Adipocyte (in vitro differentiated cells): ENCODE data around the gene GTPBP2.
"Not testable (repeated sequence)": the region's sequence is repeated elsewhere in the genome, so short reads cannot be mapped to it uniquely, and the experiment has no call there.

ENCODE experiments used
- DNase-seq: peaks from one replicate; pipeline ENCODE4 v3.0.0-alpha.2; 2015; ENCODE audit warnings: low read depth
- H3K27me3 ChIP-seq: replicated peaks from 2 replicates; pipeline ENCODE4 v1.7.0; 2013; ENCODE audit warnings: mild to moderate bottlenecking, low read length, moderate library complexity; ENCODE audit not compliant: control insufficient read depth, insufficient read depth
- H3K36me3 ChIP-seq: 2 replicates; pipeline ENCODE4 v1.7.0; 2013; ENCODE audit warnings: low read length, mild to moderate bottlenecking, moderate library complexity; ENCODE audit not compliant: control insufficient read depth, insufficient read depth, severe bottlenecking
- H3K4me1 ChIP-seq: 2 replicates; pipeline ENCODE4 v1.7.0; 2013; ENCODE audit warnings: mild to moderate bottlenecking, low read length, moderate library complexity; ENCODE audit not compliant: control insufficient read depth, insufficient read depth
- H3K4me3 ChIP-seq: 2 replicates; pipeline ENCODE4 v1.7.0; 2013; ENCODE audit warnings: mild to moderate bottlenecking, low read length, moderate library complexity
- H3K9ac ChIP-seq: 2 replicates; pipeline ENCODE4 v1.7.0; 2013; ENCODE audit warnings: mild to moderate bottlenecking, low read length, moderate library complexity
- H3K9me3 ChIP-seq: 2 replicates; pipeline ENCODE4 v1.7.0; 2013; ENCODE audit warnings: mild to moderate bottlenecking, low read length, moderate library complexity; ENCODE audit not compliant: control insufficient read depth

Gene GTPBP2

GRCh38 chr6:43589564-43589963 lies 39.5 kb downstream of the GTPBP2 start:
- DNase-seq, H3K9me3 ChIP-seq, H3K9ac ChIP-seq, H3K4me3 ChIP-seq, H3K27me3 ChIP-seq: not testable (repeated sequence)
- H3K36me3 ChIP-seq: peaks cover 68% of the 10 kb centered on the region
- peaks cover 15% of the 10 kb centered on the region for H3K4me1 ChIP-seq

GRCh38 chr6:43588194-43588593 lies 40.9 kb downstream of the GTPBP2 start:
- no peaks in the 10 kb centered on the region for H3K27me3 ChIP-seq
- no peak overlapping the region for H3K4me3 ChIP-seq
- H3K9me3 ChIP-seq: no peaks in the 10 kb centered on the region
- DNase-seq: no peak
- no peak overlapping the region for H3K9ac ChIP-seq
- peaks cover 81% of the 10 kb centered on the region for H3K36me3 ChIP-seq
- H3K4me1 ChIP-seq: peaks cover 28% of the 10 kb centered on the region

GRCh38 chr6:43584892-43585570 lies 44.0 kb downstream of the GTPBP2 start:
- no peak for DNase-seq
- H3K36me3 ChIP-seq: peaks cover 61% of the 10 kb centered on the region
- H3K9ac ChIP-seq: peak overlapping the region; percentile 33
- H3K27me3 ChIP-seq: no peaks in the 10 kb centered on the region
- H3K4me1 ChIP-seq: peaks cover 36% of the 10 kb centered on the region
- H3K4me3 ChIP-seq: no peak overlapping the region
- no peaks in the 10 kb centered on the region for H3K9me3 ChIP-seq

- peaks cover 43% of the 10 kb centered on the region for H3K36me3 ChIP-seq
- H3K4me3 ChIP-seq: no peak overlapping the region
- no peaks in the 10 kb centered on the region for H3K27me3 ChIP-seq
- DNase-seq: no peak
- H3K9me3 ChIP-seq: no peaks in the 10 kb centered on the region
- peak overlapping the region; percentile 42 for H3K9ac ChIP-seq
- H3K4me1 ChIP-seq: peaks cover 52% of the 10 kb centered on the region
Observed at GRCh38 chr6:43582911-43583310, 46.2 kb downstream of the GTPBP2 start.

- peaks cover 14% of the 10 kb centered on the region for H3K36me3 ChIP-seq
- no peaks in the 10 kb centered on the region for H3K27me3 ChIP-seq
- H3K9me3 ChIP-seq: no peaks in the 10 kb centered on the region
- peak overlapping the region; percentile 100 for H3K4me3 ChIP-seq
- DNase-seq: peak; percentile 28
- H3K4me1 ChIP-seq: peaks cover 56% of the 10 kb centered on the region
- H3K9ac ChIP-seq: peak overlapping the region; percentile 14
Observed at GRCh38 chr6:43579171-43579570, 49.9 kb downstream of the GTPBP2 start.

- Histone ChIP-seq H3K9ac (peak overlapping the region; percentile 14), H3K27me3 (no peaks in the 10 kb centered on the region), H3K4me1 (peaks cover 52% of the 10 kb centered on the region), H3K36me3 (peaks cover 9% of the 10 kb centered on the region), H3K4me3 (peak overlapping the region; percentile 100), H3K9me3 (no peaks in the 10 kb centered on the region)
- no peak for DNase-seq
Observed at GRCh38 chr6:43578748-43579147, 50.3 kb downstream of the GTPBP2 start.

- Histone ChIP-seq H3K9ac (peak within 1 kb of the TSS; percentile 100), H3K9me3 (no peaks in the 10 kb centered on the region), H3K4me3 (peak within 1 kb of the TSS; percentile 100), H3K36me3 (peaks cover 25% of the 10 kb centered on the region), H3K4me1 (peaks cover 34% of the 10 kb centered on the region), H3K27me3 (no peaks in the 10 kb centered on the region)
- peak; percentile 97 for DNase-seq
Observed at GRCh38 chr6:43575772-43576551, 53.1 kb downstream of the GTPBP2 start, which contains the start of the genes POLH and XPO5. POLH (plus strand) TSS chr6:43576185; CDS start chr6:43582320, 6,135 bp downstream. XPO5 (minus strand) TSS chr6:43576038; CDS start chr6:43575864, 174 bp downstream.

- no peaks in the 10 kb centered on the region for H3K9me3 ChIP-seq
Observed at GRCh38 chr6:43575105-43575771, 53.8 kb downstream of the GTPBP2 start.

GRCh38 chr6:43572015-43572414 lies 57.0 kb downstream of the GTPBP2 start:
- Histone ChIP-seq H3K4me3 (no peak overlapping the region), H3K9ac (no peak overlapping the region), H3K36me3 (peaks cover 61% of the 10 kb centered on the region), H3K4me1 (peaks cover 10% of the 10 kb centered on the region), H3K9me3 (no peaks in the 10 kb centered on the region), H3K27me3 (no peaks in the 10 kb centered on the region)
- no peak for DNase-seq

More at GRCh38 chr6:43575105-43575771, 53.8 kb downstream of the GTPBP2 start:
- H3K27me3 ChIP-seq: no peaks in the 10 kb centered on the region
- peak; percentile 67 for DNase-seq
- H3K9ac ChIP-seq: peak overlapping the region; percentile 100
- peaks cover 32% of the 10 kb centered on the region for H3K36me3 ChIP-seq
- H3K4me3 ChIP-seq: peak overlapping the region; percentile 100
- H3K4me1 ChIP-seq: peaks cover 34% of the 10 kb centered on the region

GRCh38 chr6:43570876-43571441 lies 58.1 kb downstream of the GTPBP2 start:
- Histone ChIP-seq H3K27me3 (no peaks in the 10 kb centered on the region), H3K9me3 (no peaks in the 10 kb centered on the region), H3K4me1 (peaks cover 8% of the 10 kb centered on the region), H3K36me3 (peaks cover 70% of the 10 kb centered on the region), H3K4me3 (no peak overlapping the region), H3K9ac (no peak overlapping the region)
- no peak for DNase-seq
